Endothelial cell of umbilical vein (primary cell): ENCODE data around the gene MORF4L1.

Experiments
- CTCF ChIP-seq, 2 donors: IDR thresholded peaks; 1 replicate in 1 of 2; 2 replicates in 1 of 2; pipeline ENCODE4 v1.5.1; 2011; ENCODE audit warnings: low read length in 2 of 2, mild to moderate bottlenecking in 2 of 2, moderate library complexity in 2 of 2, control low read depth in 1 of 2, inconsistent platforms in 1 of 2, low read depth in 1 of 2; ENCODE audit not compliant: insufficient read depth in 1 of 2; ENCODE audit errors: extremely low read depth in 1 of 2
- MYC ChIP-seq: IDR thresholded peaks from one replicate; pipeline ENCODE4 v1.6.1; 2011; ENCODE audit warnings: mild to moderate bottlenecking, low read depth, low read length
- POLR2AphosphoS5 ChIP-seq: IDR thresholded peaks from 2 replicates; pipeline ENCODE4 v1.6.1; 2012; ENCODE audit warnings: low read depth, mild to moderate bottlenecking, control low read depth, low read length, moderate library complexity; ENCODE audit not compliant: insufficient read depth

- TF ChIP-seq CTCF (IDR thresholded peaks at IDR 0.05; ENCODE audit: extremely low read depth in 1 of 2, insufficient read depth in 1 of 2, low read depth in 1 of 2, low read length in 2 of 2) (no peak), MYC (no peak), POLR2AphosphoS5 (no peak)
Observed at GRCh38 chr15:78921517-78921916, 48.8 kb downstream of the MORF4L1 start.
